ENCODE data around the gene PLAC8L1. TPM values are rescaled to one million over a fixed set of nuclear protein-coding genes. Genes with fewer than 3 reads are reported as not detected.

PLAC8L1 gene
- total RNA-seq, 1 experiment from 2014 or later: 0.52 TPM

- Histone ChIP-seq H3K23me2 (ENCODE audit: insufficient read length, low read depth, low read length, poor library complexity, severe bottlenecking) (no peaks in the 10 kb centered on the region), H2BK12ac (ENCODE audit: insufficient read length, low read depth, low read length) (no peak overlapping the region), H3K23ac (ENCODE audit: insufficient read length, low read depth, low read length) (no peak overlapping the region), H2BK20ac (ENCODE audit: low read depth, low read length, poor library complexity, severe bottlenecking) (no peak overlapping the region), H4K8ac (replicated peaks; ENCODE audit: insufficient read length, low read depth, low read length) (no peak overlapping the region), H2AK5ac (ENCODE audit: insufficient read length, low read length) (no peak overlapping the region), H3K18ac (ENCODE audit: insufficient read length, low read depth, low read length) (no peak overlapping the region), H4K20me1 (ENCODE audit: control insufficient read depth, insufficient read depth, insufficient read length) (no peaks in the 10 kb centered on the region), H2AFZ (ENCODE audit: low read length) (no peak overlapping the region), H3T11ph (ENCODE audit: low read length) (no peak overlapping the region), H3K4ac (ENCODE audit: low read depth, low read length) (no peak overlapping the region), H2BK5ac (ENCODE audit: insufficient read length, low read length) (no peak overlapping the region), H4K91ac (ENCODE audit: insufficient read length, low read depth, low read length) (no peak overlapping the region), H3K4me2 (ENCODE audit: insufficient read depth, insufficient read length, low read length) (no peak overlapping the region), H3K4me1 (ENCODE audit: insufficient read depth, low read length) (no peaks in the 10 kb centered on the region), H2BK15ac (ENCODE audit: low read depth, low read length) (no peak overlapping the region), H2BK120ac (ENCODE audit: low read depth, low read length, poor library complexity, severe bottlenecking) (no peak overlapping the region), H3K9me3 (ENCODE audit: control insufficient read depth, low read depth, low read length) (no peaks in the 10 kb centered on the region), H3K27me3 (ENCODE audit: insufficient read depth, low read length) (no peaks in the 10 kb centered on the region), H3K14ac (ENCODE audit: insufficient read depth, low read length) (no peak overlapping the region), H3K79me2 (ENCODE audit: insufficient read depth, low read length) (no peaks in the 10 kb centered on the region), H3K27ac (ENCODE audit: insufficient read length, low read depth, low read length) (no peak overlapping the region), H3K79me1 (ENCODE audit: insufficient read depth, low read depth, low read length, poor library complexity, severe bottlenecking) (no peaks in the 10 kb centered on the region), H4K5ac (ENCODE audit: insufficient read length, low read depth, low read length) (no peak overlapping the region), H3K9ac (ENCODE audit: extremely low read depth, insufficient read length, low read length) (no peak overlapping the region), H3K56ac (ENCODE audit: insufficient read length, low read depth, low read length) (no peak overlapping the region)
- Mint-ChIP-seq H3K27me3 (ENCODE audit: low read depth) (no peaks in the 10 kb centered on the region), H3K27ac (no peak overlapping the region), H3K4me3 (no peak overlapping the region), H3K9me3 (no peaks in the 10 kb centered on the region), H3K4me1 (peaks cover 8 to 11% of the 10 kb centered on the region in 2 experiments; a peak in 3 of 4 replicates), H3K36me3 (ENCODE audit: insufficient read depth in 1 of 3, low read depth in 3 of 3) (no peaks in the 10 kb centered on the region; a peak in 1 of 7 replicates)
- TF ChIP-seq CTCF (conservative IDR thresholded peaks at IDR 0.05): no peak
- WGBS (ENCODE audit: extremely low coverage, insufficient read length, low lambda C conversion rate): no CpG with 5 or more reads among the region's 5 CpGs
- DNase-seq: no peak
Observed at GRCh38 chr5:146042628-146043279, 62.6 kb downstream of the PLAC8L1 start.
